Neutrophil (primary cell): ENCODE data around the gene SLC7A11.

ENCODE experiments used
- H3K27ac ChIP-seq: fragments of 200-600 bp; sonication (generic); 2 replicates; pipeline ENCODE4 v1.5.1; 2016; ENCODE audit warnings: mild to moderate bottlenecking, moderate library complexity
- H3K27me3 ChIP-seq: fragments of 200-600 bp; sonication (generic); 2 replicates; pipeline ENCODE4 v1.6.0; 2016; ENCODE audit warnings: mild to moderate bottlenecking
- H3K36me3 ChIP-seq: fragments of 200-600 bp; sonication (generic); 2 replicates; pipeline ENCODE4 v1.5.1; 2017
- H3K4me1 ChIP-seq, 2 experiments: fragments of 200-600 bp in 1 of 2; sonication (generic) in 1 of 2; 1 replicate in 1 of 2; 2 replicates in 1 of 2; pipeline versions ENCODE4 v1.5.1 to v1.6.1; 2013 to 2016; ENCODE audit warnings: low read depth in 1 of 2, low read length in 1 of 2, mild to moderate bottlenecking in 1 of 2, moderate library complexity in 1 of 2; ENCODE audit not compliant: control insufficient read depth in 1 of 2, insufficient read depth in 1 of 2
- H3K4me3 ChIP-seq, 2 experiments: fragments of 200-600 bp in 1 of 2; sonication (generic) in 1 of 2; 1 replicate in 1 of 2; 2 replicates in 1 of 2; pipeline ENCODE4 v1.5.1; 2013 to 2016; ENCODE audit warnings: low read depth in 1 of 2, low read length in 1 of 2, mild to moderate bottlenecking in 1 of 2, moderate library complexity in 1 of 2
- H3K9me3 ChIP-seq: fragments of 200-600 bp; sonication (generic); 2 replicates; pipeline ENCODE4 v1.5.1; 2016
- TF ChIP-seq, protein P1 (sequence below): fragments of 200-600 bp; sonication (generic); IDR thresholded peaks from 2 replicates; pipeline ENCODE4 v1.5.1; 2016; ENCODE audit warnings: antibody characterized with exemption

SLC7A11 gene

DNA sequence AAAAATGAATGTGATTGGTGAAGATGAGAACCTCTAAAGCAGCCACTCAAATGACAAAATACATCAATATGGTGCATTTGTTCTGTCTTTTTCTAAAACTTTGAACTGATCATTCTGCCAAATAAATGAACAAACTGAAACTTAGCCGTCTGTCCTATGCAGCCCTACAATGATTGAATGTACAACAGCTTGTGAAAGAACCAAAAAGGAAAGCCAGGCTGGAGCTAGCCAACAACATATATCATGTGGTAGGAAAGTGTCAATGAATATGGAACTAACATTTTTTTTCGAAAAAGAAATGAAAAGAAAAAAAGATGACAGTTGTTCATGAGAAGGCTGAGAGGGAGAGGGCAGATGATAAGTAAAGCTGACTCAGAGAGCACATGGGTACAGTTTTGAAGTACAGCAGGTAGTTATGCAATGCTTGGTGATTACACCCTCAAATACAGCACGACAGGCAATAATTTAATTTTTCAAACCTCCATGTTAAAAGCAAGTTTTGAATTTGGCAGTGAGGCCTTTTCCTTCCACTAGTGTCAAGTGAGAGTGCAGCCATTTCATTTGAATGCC lies 21.2 kb upstream of the SLC7A11 start:
- H3K4me1 ChIP-seq: no peaks in the 10 kb centered on the region
- no peak overlapping the region for H3K27ac ChIP-seq
- no peaks in the 10 kb centered on the region for H3K9me3 ChIP-seq
- TF ChIP-seq, protein P1, sequence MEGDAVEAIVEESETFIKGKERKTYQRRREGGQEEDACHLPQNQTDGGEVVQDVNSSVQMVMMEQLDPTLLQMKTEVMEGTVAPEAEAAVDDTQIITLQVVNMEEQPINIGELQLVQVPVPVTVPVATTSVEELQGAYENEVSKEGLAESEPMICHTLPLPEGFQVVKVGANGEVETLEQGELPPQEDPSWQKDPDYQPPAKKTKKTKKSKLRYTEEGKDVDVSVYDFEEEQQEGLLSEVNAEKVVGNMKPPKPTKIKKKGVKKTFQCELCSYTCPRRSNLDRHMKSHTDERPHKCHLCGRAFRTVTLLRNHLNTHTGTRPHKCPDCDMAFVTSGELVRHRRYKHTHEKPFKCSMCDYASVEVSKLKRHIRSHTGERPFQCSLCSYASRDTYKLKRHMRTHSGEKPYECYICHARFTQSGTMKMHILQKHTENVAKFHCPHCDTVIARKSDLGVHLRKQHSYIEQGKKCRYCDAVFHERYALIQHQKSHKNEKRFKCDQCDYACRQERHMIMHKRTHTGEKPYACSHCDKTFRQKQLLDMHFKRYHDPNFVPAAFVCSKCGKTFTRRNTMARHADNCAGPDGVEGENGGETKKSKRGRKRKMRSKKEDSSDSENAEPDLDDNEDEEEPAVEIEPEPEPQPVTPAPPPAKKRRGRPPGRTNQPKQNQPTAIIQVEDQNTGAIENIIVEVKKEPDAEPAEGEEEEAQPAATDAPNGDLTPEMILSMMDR: no peak
- no peaks in the 10 kb centered on the region for H3K27me3 ChIP-seq
- H3K4me3 ChIP-seq: no peak overlapping the region
- no peaks in the 10 kb centered on the region for H3K36me3 ChIP-seq

DNA sequence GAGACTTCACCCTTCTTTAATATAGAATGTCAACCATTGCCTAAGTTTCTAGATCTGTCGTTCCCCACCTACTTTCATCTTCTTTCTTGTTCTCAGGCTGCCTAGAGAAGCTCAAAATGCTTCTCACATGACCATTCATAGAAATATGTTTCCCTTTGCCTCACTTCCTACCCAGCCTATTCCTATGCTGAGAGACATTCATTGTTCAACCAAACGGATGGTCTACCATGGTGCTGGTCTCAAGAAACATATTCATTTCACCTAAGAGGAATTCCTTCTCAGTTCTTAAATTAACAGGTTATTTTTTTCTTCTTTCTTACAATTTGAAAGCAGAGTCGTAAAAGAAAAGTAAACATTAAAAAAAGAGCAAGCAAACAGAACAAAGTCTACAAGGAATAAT lies 20.3 kb upstream of the SLC7A11 start:
- Histone ChIP-seq H3K27me3 (no peaks in the 10 kb centered on the region), H3K4me3 (no peak overlapping the region), H3K27ac (no peak overlapping the region), H3K4me1 (no peaks in the 10 kb centered on the region), H3K36me3 (no peaks in the 10 kb centered on the region), H3K9me3 (no peaks in the 10 kb centered on the region)
- TF ChIP-seq, protein P1: no peak

DNA sequence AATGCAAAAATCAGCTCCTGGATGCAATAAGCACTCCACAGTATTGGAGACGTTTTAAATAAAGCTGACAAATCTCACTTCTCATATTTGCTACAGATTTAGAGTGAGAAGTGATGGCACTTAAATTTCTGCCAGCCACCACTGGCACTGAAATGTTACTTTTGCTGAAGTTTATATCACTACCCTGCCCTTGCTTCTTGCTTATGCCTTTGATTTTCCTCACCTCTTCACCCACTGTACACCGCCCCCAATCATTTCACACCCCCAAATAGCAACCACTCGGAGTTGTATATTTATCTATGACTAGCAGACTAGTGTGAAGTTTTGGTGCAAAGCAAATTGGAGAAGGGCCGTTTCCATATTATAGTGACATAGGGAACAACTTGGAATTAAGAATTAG lies 19.9 kb upstream of the SLC7A11 start:
- Histone ChIP-seq H3K27me3 (no peaks in the 10 kb centered on the region), H3K9me3 (no peaks in the 10 kb centered on the region), H3K4me1 (no peaks in the 10 kb centered on the region), H3K27ac (no peak overlapping the region), H3K4me3 (no peak overlapping the region), H3K36me3 (no peaks in the 10 kb centered on the region)
- TF ChIP-seq, protein P1: no peak

DNA sequence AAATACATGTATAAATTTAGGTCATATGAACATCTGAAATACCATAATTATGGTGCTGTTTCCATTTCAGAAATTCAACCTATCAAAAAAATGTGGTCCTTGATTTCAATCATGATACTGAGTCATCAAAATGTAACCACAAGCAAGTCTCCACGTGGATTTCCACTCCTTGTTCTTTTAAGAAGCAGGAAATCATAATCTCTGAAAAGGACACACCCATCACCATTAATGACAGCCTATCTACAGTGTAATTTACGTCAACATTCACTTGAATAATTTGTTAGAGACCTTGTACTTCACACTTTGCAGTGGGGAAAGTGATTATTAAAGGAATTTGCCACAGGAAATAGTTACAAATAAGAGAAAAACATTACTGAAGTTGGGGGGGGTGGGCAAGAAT lies 17.7 kb upstream of the SLC7A11 start:
- H3K27ac ChIP-seq: no peak overlapping the region
- H3K4me1 ChIP-seq: no peaks in the 10 kb centered on the region
- H3K4me3 ChIP-seq: no peak overlapping the region
- TF ChIP-seq, protein P1: no peak
- H3K27me3 ChIP-seq: no peaks in the 10 kb centered on the region
- no peaks in the 10 kb centered on the region for H3K9me3 ChIP-seq
- H3K36me3 ChIP-seq: no peaks in the 10 kb centered on the region

DNA sequence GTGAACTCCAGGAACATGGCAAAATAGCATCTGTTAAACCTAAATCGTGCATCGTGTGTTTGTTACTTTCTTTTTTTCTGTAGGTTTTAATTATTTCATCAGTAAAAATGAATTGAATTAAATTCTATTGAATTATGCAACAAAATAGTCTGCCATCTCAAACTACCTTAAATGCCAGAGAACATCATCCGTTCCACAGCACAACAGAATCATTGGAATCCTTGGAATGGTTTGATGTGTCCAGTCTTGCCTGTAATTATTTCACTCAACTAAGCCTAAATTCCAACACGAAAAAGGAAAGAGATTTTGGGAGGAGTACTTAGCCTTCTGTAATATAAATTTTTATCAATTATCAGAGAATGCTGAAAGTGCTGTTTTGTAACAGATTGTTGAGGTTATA lies 17.1 kb upstream of the SLC7A11 start:
- Histone ChIP-seq H3K4me1 (no peaks in the 10 kb centered on the region), H3K27me3 (no peaks in the 10 kb centered on the region), H3K36me3 (no peaks in the 10 kb centered on the region), H3K27ac (no peak overlapping the region), H3K9me3 (no peaks in the 10 kb centered on the region), H3K4me3 (no peak overlapping the region)
- TF ChIP-seq, protein P1: no peak

- Histone ChIP-seq H3K4me1 (no peaks in the 10 kb centered on the region), H3K27ac (no peak overlapping the region), H3K9me3 (no peaks in the 10 kb centered on the region), H3K4me3 (no peak overlapping the region), H3K27me3 (no peaks in the 10 kb centered on the region), H3K36me3 (no peaks in the 10 kb centered on the region)
- TF ChIP-seq, protein P1: no peak
Measured at GRCh38 chr4:138256608-138257007, 14.5 kb upstream of the SLC7A11 start.
